Lower leg skin (tissue), 4 donors: ENCODE results near the gene JARID2. TPM values are rescaled to one million over a fixed set of nuclear protein-coding genes. Genes with fewer than 3 reads are reported as not detected.

ENCODE experiments used
- DNase-seq, 2 donors: peaks; one replicate each; pipeline ENCODE4 v3.0.0-alpha.2; 2019; ENCODE audit warnings: low spot score in 2 of 2
- H3K4me3 ChIP-seq: fragments of 200-600 bp; sonication (generic); 2 replicates; pipeline ENCODE4 v1.5.1; 2017; ENCODE audit warnings: mild to moderate bottlenecking, low read depth; ENCODE audit not compliant: poor library complexity, severe bottlenecking
- CTCF ChIP-seq, 3 donors: fragments of 450-650 bp; IDR thresholded peaks; one replicate each; pipeline ENCODE4 v1.5.1; 2016; ENCODE audit warnings: antibody characterized with exemption in 3 of 3, mild to moderate bottlenecking in 3 of 3, moderate library complexity in 2 of 3
- POLR2A ChIP-seq, 2 donors: fragments of 450-650 bp; IDR thresholded peaks; one replicate each; pipeline ENCODE4 v1.6.1; 2016 to 2017; ENCODE audit warnings: antibody characterized with exemption in 2 of 2, mild to moderate bottlenecking in 1 of 2, moderate library complexity in 1 of 2
- WGBS, 2 donors: methylation state at CpG; one replicate each; pipeline ENCODE4 v1.1.5; 2018; 5-methylcytosine and 5-hydroxymethylcytosine counted together
- intact Hi-C: fragments of 100-400 bp; cut with DNase I; formaldehyde crosslinking; loops from one replicate; pipeline ENCODE4 v1.15.0; 2023; ENCODE audit warnings: low total_unique reads
- total RNA-seq, 4 donors: library from RNA; depleted of rRNA; stranded (reverse); fragments of >200 nt; gene quantifications; one replicate each; pipeline ENCODE4 v1.1.0, GENCODE V29; 2016

Gene JARID2
- total RNA-seq, 4 donors from 2014 or later: 17.9 to 24.2 (median 21.6) TPM

GRCh38 chr6:15304337-15305042 lies 58.6 kb downstream of the JARID2 start:
- DNase-seq: no peak
- intact Hi-C loops: no loop called here
- no peak overlapping the region for H3K4me3 ChIP-seq
- no peak for TF ChIP-seq CTCF (IDR thresholded peaks at IDR 0.05)
- TF ChIP-seq POLR2A (IDR thresholded peaks at IDR 0.05): no peak
- 77 to 79% methylated on average over 4 of the region's 4 CpGs for WGBS, 2 donors

- DNase-seq: no peak
- intact Hi-C loops: no loop called here
- TF ChIP-seq POLR2A (IDR thresholded peaks at IDR 0.05) (no peak), CTCF (IDR thresholded peaks at IDR 0.05) (no peak)
- H3K4me3 ChIP-seq: no peak overlapping the region
These were observed 59.6 kb downstream of the JARID2 start for GRCh38 chr6:15305496-15305895.

- TF ChIP-seq POLR2A (IDR thresholded peaks at IDR 0.05): no peak
- no peak for TF ChIP-seq CTCF (IDR thresholded peaks at IDR 0.05)
- no peak overlapping the region for H3K4me3 ChIP-seq
- no peak for DNase-seq
- intact Hi-C loops: no loop called here
- 73 to 74% methylated on average over 7 of the region's 7 CpGs for WGBS, 2 donors
These were observed 60.0 kb downstream of the JARID2 start for GRCh38 chr6:15305909-15306308.

GRCh38 chr6:15308435-15309213 lies 62.8 kb downstream of the JARID2 start:
- intact Hi-C loops: no loop called here
- no peak for TF ChIP-seq CTCF (IDR thresholded peaks at IDR 0.05)
- TF ChIP-seq POLR2A (IDR thresholded peaks at IDR 0.05): no peak
- no peak for DNase-seq
- H3K4me3 ChIP-seq: no peak overlapping the region
- 43 to 46% methylated on average over 5 of the region's 5 CpGs for WGBS, 2 donors

GRCh38 chr6:15309611-15310283 lies 63.9 kb downstream of the JARID2 start:
- H3K4me3 ChIP-seq: no peak overlapping the region
- 82 to 85% methylated on average over 3 of the region's 3 CpGs for WGBS, 2 donors
- DNase-seq: no peak
- TF ChIP-seq CTCF (IDR thresholded peaks at IDR 0.05): no peak
- TF ChIP-seq POLR2A (IDR thresholded peaks at IDR 0.05): no peak
- intact Hi-C loops: no loop called here
